ENCODE data around the gene CCDC192.
"Not testable (repeated sequence)": the region's sequence is repeated elsewhere in the genome, so short reads cannot be mapped to it uniquely, and the experiment has no call there.

The CCDC192 gene

DNA sequence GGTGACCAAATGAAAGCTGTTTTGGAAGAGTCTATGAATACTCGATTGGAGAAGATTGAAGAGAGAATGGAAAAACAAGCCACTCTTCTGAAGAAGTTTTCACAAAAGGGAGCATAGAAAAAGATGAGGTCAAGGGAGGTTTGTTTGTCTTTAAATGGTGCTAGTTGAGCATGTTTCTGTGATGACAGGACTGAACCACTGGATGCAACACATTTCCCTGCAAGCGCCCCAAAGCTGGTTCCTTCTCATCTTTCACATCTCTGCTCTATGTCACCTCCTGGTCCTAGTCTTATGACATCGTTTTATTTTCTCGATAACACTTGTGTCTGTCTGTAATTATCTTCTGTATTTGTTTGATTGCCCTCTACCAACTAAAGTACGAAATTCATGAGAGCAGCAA lies 3.8 kb upstream of the CCDC192 start:
- no peak for DNase-seq (ENCODE audit: low read depth in 2 of 2)

DNA sequence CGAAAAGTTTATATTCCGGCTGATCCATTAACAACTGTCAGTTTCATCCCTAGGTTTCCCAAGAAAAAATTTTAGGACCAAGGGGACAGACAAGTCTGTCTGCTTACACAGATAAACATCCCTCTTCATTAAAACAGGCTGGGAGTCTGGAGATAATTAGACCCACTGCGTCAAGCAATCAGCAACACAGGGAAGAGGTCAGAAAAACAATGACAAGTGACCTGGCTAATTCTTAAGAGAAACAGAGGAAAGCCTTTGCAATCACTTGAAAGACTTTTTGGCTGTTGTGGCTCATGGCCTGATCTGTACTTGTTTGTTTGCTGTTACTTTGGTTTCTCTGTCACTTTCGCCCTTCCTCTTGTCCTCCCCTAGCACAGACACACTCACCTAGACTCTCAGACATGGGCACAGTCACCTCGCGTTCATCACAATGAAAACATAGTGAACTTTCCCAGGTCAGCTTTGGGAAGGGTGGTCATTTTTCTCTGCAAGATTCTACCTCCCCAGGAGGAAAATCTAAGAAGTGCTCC lies 2.9 kb upstream of the CCDC192 start:
- DNase-seq (ENCODE audit: low read depth in 2 of 2) = no peak

DNA sequence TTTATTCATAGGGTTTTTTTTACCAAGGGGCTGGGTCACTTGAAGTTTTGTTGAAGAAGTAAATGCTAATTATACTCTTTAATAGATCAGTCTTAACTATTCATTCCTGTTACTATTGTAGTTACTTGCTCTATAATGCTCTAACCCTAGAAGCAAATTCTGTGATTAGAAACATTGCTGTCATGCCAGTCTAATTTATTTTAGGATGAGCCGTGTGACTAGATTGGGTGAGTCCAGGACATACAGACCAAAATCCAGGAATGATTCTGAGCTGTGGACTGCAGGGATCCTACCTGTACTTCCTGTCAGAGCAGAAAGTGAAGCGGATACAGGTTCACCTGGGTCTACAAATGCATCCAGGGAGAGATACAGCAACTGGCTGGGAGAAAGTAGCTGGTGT lies 757 bp upstream of the CCDC192 start:
- DNase-seq (ENCODE audit: low read depth in 2 of 2) = no peak

DNA sequence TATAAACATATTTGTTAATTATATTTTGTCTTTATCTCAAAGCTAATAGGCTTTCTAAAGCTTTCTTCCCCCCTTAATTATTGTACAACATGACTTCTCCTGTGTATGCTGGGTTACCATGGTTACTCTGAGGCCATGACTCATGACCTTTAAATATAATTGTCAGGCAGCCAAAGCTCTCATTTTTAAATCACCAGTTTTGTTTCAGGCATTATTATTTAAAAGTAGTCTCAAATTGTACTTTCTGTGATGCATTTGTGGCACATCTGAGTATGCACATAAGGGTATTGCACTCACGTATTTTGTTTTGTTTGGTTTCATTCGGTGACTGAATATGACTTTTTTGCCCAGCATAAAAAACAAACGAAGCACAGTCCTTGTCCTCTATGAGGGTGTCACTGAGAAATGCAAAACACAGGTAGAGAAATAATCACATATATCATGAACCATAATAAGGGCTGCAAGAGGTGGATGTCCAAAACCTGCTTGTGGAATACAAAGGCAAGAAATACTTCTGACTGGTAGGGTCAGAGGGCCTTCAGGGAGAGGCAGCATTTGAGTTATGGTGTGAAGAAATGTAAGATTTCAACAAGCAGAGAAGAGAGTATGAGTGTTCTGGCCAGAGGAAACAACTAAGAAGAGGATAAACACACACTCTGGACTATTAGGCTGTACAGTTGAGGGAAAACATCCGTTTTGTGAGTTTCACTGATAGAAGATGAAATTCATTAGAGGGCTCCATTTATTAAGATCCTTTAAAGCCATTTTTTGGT lies 2.1 kb downstream of the CCDC192 start:
- DNase-seq (ENCODE audit: low read depth in 2 of 2) = no peak

DNA sequence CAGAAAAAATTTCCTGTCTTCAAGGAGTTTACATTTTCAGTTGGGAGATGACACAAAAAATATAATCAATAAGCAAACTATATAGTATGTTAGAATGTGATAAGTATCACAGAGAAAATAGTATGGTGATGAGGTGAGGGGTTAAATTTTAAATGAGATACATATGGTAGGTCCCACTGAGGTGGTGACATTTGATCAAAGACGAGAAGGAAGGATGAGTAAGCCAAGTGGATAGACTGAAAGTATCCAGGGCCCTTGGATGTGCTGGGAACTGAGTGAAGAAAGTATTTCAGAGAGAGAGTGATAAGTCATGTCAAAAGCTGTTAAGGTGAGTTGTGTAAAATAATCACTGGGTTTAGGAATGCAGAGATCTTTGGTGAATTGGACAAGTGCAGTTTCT lies 3.5 kb downstream of the CCDC192 start:
- DNase-seq (ENCODE audit: low read depth in 2 of 2) = no peak

DNA sequence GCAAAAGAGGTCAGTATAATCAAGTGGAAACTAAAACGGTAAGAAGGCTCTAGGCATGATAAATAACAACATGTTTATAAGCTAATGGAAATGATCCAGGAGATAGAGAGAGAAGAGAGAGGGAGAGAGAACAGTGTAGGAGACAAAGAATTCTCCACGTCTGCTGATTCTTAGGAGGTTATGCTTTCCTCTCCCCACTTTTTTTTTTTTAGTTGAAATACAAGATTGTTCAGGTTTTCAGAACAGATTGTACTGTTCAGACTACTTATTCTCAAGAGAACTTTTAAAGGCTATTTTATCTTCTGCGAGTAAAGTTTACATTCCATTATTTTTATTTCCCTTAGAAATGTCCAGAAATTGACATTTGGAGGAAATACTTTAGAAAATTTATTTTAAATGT lies 4.0 kb downstream of the CCDC192 start:
- no peak for DNase-seq (ENCODE audit: low read depth in 2 of 2)

DNA sequence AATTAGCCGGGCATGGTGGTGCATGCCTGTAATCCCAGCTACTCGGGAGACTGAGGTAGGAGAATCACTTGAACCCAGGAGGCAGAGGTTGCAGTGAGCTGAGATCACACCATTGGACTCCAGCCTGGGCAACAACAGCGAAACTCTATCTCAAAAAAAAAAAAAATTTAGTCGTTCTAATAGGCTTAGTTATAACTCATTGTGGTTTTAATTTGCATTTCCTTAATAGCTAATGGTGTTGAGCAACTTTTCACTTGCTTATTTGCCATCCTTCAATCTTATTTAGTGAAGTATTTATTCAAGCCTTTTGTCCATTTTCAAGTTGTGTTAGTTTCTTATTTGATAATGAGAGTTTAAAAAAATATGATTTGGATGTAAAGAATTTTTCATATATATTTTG lies 9.9 kb downstream of the CCDC192 start:
- not testable (repeated sequence) for DNase-seq (ENCODE audit: low read depth in 2 of 2)

DNA sequence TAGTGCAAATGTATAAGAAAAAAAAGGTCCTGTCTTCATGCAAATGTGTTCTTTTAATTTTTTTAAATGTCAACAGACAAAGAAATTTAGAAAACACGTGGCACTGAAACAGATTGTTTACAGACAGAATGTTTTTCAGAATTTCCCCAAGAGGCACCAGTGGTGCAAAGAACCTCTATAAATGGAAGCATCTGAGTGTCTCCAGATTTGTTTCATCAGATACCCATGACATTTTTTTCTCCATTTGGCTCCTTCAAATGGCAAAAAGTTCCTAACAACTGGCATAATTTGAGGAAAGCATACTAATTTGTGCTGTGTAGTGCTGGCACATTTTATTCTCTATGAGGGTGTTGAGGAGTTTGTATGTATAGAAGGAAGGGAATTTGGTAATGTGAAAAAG lies 15.0 kb downstream of the CCDC192 start:
- no peak for DNase-seq (ENCODE audit: low read depth in 2 of 2)

DNA sequence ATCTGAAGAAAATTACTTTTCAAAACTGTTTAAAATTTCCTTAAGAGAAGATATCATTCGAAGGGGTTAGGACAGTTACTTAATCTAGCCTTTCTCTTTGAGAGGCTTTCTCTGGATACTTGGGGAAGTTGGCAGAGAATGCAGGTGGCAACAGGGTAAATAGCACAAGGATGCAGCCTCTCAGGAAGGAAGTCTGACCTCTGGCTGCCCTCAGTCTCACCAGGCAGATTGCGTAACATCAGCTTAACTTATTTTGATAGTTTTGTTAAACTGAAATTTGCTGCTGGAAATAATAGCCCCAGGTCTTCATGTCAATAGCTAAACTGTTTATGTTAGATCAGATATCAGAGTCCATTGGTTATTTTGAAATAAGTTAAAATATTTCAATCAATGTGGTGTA lies 20.4 kb downstream of the CCDC192 start:
- no peak for DNase-seq (ENCODE audit: low read depth in 2 of 2)

DNA sequence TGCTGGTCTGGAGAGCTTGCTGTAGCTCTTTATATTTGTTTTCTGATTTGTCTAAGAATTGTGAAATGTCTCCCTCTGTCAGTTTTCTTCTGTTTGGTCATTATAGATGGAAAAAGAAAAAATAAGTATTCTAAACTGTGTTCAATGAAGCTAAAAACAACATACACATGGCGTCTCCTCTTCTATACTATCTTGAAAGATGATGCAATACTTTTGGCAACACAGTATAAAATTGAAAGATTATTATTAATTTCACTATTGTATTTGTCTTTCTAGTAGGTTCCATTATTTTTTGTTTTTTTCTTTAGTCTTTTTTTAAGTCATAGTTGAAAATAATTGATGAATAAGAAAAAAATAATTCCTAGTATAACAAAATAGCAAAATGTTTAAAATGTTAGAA lies 22.5 kb downstream of the CCDC192 start:
- DNase-seq (ENCODE audit: low read depth in 2 of 2) = no peak

DNA sequence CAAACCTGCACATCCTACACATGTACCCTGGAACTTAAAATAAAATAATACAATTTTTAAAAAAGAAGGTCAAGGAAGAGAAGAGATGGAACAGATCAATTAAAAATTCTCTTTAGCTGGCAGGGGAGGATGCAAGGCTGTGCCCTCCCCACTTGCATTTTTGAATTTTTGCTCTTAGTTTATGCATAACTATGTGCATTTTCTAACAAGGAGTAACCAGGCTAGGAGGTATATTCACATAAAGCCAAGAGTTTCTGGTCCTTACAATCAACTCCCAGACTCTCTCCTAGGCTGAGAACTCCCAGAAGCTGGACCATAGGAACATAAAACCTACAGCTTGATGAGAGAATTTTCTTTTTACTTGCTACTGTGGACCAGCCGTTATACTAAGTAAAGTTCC lies 29.8 kb downstream of the CCDC192 start:
- DNase-seq (ENCODE audit: low read depth in 2 of 2) = no peak

DNA sequence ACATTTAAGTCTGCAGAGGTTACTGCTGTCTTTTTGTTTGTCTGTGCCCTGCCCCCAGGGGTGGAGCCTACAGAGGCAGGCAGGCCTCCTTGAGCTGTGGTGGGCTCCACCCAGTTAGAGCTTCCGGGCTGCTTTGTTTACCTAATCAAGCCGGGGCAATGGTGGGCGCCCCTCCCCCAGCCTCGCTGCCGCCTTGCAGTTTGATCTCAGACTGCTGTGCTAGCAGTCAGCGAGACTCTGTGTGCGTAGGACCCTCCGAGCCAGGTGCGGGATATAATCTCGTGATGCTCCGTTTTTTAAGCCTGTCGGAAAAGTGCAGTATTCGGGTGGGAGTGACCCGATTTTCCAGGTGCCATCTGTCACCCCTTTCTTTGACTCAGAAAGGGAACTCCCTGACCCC lies 36.2 kb downstream of the CCDC192 start:
- not testable (repeated sequence) for DNase-seq (ENCODE audit: low read depth in 2 of 2)

DNA sequence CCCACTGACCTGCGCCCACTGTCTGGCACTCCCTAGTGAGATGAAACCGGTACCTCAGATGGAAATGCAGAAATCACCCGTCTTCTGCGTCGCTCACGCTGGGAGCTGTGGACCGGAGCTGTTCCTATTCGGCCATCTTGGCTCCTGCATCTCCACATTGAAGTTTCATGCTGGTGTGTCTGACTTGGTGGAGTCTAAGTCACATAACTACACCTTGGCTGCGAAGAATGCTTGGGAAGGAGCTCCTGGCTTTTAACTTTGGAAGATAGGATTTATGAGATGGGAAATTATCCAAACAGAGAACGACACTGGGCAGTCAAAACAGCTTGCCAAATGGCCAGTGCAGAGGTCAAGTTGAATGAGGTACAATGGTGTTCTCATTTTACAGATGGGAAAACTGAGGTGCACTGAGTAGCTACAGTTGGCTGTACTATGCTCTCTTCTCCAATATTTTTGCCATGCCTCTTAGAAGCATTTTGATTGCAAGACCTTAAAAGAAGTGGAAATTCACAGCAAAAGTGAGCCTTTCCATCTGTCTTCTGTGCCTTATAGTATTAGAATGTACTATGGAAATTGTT lies 36.7 kb downstream of the CCDC192 start:
- no peak for DNase-seq (ENCODE audit: low read depth in 2 of 2)

DNA sequence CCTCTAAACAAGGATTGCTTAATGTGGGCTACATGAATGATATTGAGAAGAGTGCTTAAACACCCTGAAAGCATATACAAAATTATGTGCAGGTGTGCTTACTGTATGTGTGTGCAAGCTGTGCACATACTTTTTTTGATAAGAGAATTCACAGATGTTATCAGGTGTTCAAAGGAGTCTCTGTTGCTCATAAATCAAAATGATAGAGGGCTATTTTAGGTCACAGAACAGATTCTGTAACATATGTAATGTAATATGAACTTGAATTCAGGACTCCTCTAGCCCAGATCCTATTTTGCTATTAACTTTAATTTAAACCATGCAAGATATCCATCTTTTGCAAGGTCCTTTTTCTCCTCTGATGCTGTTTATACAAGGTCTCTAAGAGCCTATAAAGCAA lies 38.2 kb downstream of the CCDC192 start:
- no peak for DNase-seq (ENCODE audit: low read depth in 2 of 2)

DNA sequence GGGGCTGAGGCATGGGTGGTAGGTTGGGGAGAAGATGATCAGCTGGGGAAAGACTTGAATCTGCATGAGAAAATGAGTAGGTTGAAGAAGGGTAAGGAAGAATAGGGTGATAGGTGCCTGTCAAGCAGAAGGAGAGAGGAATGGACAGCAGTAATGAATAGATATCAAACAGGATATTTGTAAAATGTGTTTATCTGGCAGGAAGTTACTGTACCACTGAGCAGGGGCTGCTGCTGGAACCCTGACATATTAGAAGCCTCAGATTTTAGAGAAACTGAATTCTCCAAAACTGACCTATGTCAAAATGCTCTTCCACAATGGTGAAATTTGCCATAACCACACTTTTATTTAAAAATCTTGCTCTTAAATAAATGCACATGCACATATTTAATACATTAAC lies 41.0 kb downstream of the CCDC192 start:
- DNase-seq (ENCODE audit: low read depth in 2 of 2) = no peak

DNA sequence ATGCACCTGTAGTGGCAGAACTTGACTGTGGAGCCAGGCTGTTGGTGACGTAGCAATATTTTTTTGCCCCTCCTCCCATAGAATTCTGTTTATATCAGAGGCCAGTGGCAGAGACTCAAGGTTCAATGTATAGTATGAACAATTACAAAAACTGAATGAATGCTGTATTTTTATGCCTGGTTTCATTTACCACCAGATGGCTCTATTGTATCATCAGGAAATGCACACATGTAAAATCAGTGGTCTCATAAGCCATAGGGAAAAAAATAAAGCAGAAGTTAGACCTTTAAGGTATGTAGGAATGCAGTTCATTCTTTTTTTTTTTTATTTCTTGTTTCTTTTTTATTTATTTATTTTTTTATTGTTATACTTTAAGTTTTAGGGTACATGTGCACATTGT lies 43.6 kb downstream of the CCDC192 start:
- no peak for DNase-seq (ENCODE audit: low read depth in 2 of 2)

DNA sequence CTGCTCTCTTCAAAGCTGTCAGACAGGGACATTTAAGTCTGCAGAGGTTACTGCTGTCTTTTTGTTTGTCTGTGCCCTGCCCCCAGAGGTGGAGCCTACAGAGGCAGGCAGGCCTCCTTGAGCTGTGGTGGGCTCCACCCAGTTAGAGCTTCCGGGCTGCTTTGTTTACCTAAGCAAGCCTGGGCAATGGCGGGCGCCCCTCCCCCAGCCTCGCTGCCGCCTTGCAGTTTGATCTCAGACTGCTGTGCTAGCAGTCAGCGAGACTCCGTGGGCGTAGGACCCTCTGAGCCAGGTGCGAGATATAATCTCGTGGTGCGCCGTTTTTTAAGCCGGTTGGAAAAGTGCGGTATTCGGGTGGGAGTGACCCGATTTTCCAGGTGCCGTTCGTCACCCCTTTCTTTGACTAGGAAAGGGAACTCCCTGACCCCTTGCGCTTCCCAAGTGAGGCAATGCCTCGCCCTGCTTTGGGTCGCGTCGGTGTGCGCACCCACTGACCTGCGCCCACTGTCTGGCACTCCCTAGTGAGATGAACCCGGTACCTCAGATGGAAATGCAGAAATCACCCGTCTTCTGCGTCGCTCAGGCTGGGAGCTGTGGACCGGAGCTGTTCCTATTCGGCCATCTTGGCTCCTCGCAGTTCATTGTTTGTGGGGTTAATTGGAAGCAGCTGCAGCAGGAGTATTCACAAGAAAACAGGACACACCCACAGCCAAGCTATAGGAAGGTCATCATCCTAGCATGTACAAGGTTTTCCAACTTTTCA lies 49.5 kb downstream of the CCDC192 start:
- DNase-seq (ENCODE audit: low read depth in 2 of 2) = not testable (repeated sequence)

DNA sequence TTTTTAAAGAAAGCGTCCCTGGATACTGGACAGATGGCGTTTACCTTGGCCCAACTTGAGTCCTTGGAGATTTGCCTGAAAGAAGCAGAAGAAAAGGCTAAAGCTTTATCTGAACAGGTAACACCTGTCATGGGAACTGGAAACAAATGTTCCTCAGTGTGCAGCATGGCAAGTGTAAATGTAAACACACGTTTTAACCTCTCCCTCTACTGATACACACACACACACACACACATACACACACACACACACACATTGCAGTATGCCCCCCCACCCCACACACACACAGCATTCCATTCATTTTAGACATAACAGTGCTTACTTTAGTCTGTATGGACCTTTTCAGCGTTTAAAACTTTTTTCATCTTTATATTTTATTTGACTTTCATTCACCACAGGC lies 51.1 kb downstream of the CCDC192 start:
- DNase-seq (ENCODE audit: low read depth in 2 of 2) = no peak

DNA sequence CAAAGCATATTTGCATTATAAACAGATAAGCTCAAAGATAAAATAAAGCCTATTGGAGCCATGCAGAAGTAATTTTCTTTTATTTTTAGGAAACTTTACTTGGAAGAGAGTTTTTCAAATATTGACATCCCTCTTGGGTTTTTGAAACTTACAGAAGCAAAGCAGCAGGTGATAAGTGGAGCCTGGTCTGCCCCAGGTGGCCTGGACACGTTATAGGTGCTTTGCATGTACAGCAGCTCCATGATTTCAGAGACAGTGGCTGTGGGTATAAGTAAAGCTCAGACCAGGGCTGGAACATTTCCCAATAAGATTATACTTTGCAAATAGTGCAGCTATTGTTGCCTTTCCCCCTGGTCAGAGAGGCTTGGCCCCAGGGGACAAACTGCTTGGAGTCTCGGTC lies 51.5 kb downstream of the CCDC192 start:
- DNase-seq (ENCODE audit: low read depth in 2 of 2) = no peak

DNA sequence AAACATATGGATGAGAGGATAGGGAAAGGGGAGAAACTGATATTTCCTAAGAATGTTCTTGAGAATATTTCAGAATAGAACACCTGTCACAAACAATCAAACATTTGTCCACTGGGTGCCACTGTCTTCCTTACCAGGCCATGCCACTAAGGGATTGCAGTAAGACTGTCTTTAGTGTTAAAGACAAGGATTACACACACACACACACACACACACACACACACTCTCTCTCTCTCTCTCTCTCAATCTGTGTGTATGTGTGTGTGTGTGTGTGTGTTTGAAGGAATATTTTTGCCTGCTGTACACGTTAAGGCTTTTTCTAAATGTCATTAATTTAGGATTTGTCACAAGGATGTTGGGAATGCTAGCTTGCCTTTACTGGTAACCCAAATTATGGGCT lies 54.4 kb downstream of the CCDC192 start:
- DNase-seq (ENCODE audit: low read depth in 2 of 2) = no peak

DNA sequence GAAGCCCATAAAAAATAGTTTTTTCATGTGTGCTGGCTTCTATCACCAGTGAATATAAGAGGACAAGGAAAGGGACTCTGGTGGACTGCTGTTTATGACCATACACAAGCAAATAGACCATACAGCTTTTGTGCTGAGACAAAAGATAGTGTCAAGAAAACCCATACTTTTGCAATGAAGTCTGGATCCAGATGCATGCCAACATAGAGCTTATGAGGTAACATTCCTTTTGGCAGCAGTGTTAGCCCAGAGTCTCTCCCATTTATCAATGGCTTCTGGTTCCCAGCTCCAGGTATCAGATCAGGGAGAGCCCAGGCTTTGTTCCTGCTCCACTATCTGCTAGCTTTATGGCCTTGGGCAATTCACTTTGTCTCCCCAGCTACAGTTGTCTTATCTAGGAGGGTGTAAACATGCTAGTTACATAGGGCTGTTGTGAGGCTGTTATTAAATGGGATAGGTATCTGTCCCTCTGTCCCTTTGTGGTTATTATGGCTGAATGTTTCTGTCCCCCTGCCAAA lies 55.6 kb downstream of the CCDC192 start:
- no peak for DNase-seq (ENCODE audit: low read depth in 2 of 2)

DNA sequence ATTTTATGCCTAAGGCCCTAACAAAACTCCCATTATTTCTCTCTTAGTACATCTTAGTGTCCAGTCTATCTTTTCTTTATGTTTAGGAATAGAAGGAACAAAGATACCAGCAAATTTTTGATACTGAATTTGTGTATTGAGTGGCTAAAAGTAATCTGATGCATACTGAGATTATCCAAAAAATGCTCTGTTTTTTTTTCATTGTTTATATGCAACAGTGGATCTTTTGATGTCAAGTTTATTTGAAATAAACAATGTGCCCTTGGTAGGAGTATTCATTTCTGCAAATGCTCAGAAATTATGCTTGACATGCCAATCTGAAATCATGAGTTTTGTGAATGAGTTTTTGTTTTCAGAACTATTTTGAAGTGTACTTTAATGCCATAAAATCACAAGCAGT lies 58.7 kb downstream of the CCDC192 start:
- DNase-seq (ENCODE audit: low read depth in 2 of 2) = no peak

DNA sequence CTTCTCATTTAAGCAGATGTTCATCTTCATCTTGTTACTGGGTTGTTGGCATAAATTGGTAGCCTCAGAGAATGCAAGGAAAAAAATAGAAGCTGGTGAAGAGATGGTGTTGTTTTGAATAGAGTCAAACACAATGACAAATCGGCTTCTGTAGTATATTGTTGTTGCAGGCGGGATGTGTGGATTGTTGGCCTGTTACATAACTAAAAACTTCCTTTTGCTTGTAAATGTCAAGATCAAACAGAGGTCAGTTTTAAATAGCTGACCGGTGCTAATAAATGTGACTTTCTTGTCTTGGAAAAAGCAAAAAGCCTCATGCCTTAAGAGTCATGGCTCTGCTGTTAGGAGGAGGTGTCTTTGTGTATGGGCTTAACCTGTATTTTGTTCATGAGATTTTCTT lies 59.2 kb downstream of the CCDC192 start:
- no peak for DNase-seq (ENCODE audit: low read depth in 2 of 2)
